Natural killer cell treated with Interleukin-12 subunit alpha and Interleukin-12 subunit beta and Interleukin-15 and Interleukin-18, amount 100 ng/mL, for 72 hours (primary cell): Measurements from ENCODE around the gene CHST13. TPM values are rescaled to one million over a fixed set of nuclear protein-coding genes. Genes with fewer than 3 reads are reported as not detected.

Experiments
- ATAC-seq, 2 donors: fragments of 150-1000 bp; cut with Tn5 transposase in 1 of 2; sonication (Bioruptor Pico), chemical (Tn5 transposase) in 1 of 2; 2 replicates each; pipeline ENCODE4 v1.10.0; 2021
- DNase-seq: peaks from one replicate; pipeline ENCODE4 v3.0.0; 2022; ENCODE audit warnings: low spot score
- H3K27ac Mint-ChIP-seq, 2 donors: 1 replicate in 1 of 2; 2 replicates in 1 of 2; pipeline ENCODE4 v1.8.0; 2022; ENCODE audit warnings: mixed read lengths in 2 of 2, mild to moderate bottlenecking in 1 of 2, moderate library complexity in 1 of 2
- H3K27me3 Mint-ChIP-seq, 2 donors: 1 replicate in 1 of 2; 2 replicates in 1 of 2; pipeline ENCODE4 v1.8.0; 2022; ENCODE audit warnings: mixed read lengths in 2 of 2
- H3K36me3 Mint-ChIP-seq: one replicate; pipeline ENCODE4 v1.8.0; 2022; ENCODE audit warnings: mixed read lengths
- H3K4me1 Mint-ChIP-seq, 2 donors: 1 replicate in 1 of 2; 2 replicates in 1 of 2; pipeline ENCODE4 v1.8.0; 2022; ENCODE audit warnings: low read depth in 2 of 2, mixed read lengths in 2 of 2, mild to moderate bottlenecking in 1 of 2
- H3K4me3 Mint-ChIP-seq: one replicate; pipeline ENCODE4 v1.8.0; 2022; ENCODE audit warnings: mixed read lengths
- H3K9me3 Mint-ChIP-seq: 2 replicates; pipeline ENCODE4 v1.8.0; 2022; ENCODE audit warnings: mixed read lengths
- total RNA-seq, 2 donors: library from RNA; stranded (reverse); gene quantifications; one replicate each; pipeline ENCODE4 v1.2.3, GENCODE V29; 2022

CHST13 gene, protein sequence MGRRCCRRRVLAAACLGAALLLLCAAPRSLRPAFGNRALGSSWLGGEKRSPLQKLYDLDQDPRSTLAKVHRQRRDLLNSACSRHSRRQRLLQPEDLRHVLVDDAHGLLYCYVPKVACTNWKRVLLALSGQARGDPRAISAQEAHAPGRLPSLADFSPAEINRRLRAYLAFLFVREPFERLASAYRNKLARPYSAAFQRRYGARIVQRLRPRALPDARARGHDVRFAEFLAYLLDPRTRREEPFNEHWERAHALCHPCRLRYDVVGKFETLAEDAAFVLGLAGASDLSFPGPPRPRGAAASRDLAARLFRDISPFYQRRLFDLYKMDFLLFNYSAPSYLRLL
- under 1 TPM in 1 of 2 donors, not detected in 1; 0.98 TPM for total RNA-seq

GRCh38 chr3:126523745-126524428 is at the start of gene CHST13:
Gene CHST13 (plus strand): TSS chr3:126524155. CDS start chr3:126524333, 178 bp downstream.
- H3K27ac Mint-ChIP-seq, result no peak within 1 kb of the TSS
- H3K4me3 Mint-ChIP-seq, result no peak within 1 kb of the TSS
- ATAC-seq (peak; percentile 72 to 82), DNase-seq (no peak)
- H3K27me3 Mint-ChIP-seq, result peaks cover 9 to 14% of the 10 kb centered on the region in 2 donors
- H3K36me3 Mint-ChIP-seq, result no peaks in the 10 kb centered on the region
- peaks cover 9 to 14% of the 10 kb centered on the region in 2 donors for H3K4me1 Mint-ChIP-seq
- no peaks in the 10 kb centered on the region for H3K9me3 Mint-ChIP-seq

GRCh38 chr3:126474498-126475412 is 49.2 kb upstream of the CHST13 start:
- Mint-ChIP-seq H3K36me3 (peaks cover 2% of the 10 kb centered on the region), H3K9me3 (no peaks in the 10 kb centered on the region), H3K4me3 (peak overlapping the region; percentile 70), H3K27me3 (no peaks in the 10 kb centered on the region), H3K27ac (peak overlapping the region; percentile 59 to 68), H3K4me1 (peaks cover 42 to 46% of the 10 kb centered on the region in 2 donors)
- ATAC-seq (peak in 1 of 2 donors; percentile 0), DNase-seq (peak; percentile 49)

DNA sequence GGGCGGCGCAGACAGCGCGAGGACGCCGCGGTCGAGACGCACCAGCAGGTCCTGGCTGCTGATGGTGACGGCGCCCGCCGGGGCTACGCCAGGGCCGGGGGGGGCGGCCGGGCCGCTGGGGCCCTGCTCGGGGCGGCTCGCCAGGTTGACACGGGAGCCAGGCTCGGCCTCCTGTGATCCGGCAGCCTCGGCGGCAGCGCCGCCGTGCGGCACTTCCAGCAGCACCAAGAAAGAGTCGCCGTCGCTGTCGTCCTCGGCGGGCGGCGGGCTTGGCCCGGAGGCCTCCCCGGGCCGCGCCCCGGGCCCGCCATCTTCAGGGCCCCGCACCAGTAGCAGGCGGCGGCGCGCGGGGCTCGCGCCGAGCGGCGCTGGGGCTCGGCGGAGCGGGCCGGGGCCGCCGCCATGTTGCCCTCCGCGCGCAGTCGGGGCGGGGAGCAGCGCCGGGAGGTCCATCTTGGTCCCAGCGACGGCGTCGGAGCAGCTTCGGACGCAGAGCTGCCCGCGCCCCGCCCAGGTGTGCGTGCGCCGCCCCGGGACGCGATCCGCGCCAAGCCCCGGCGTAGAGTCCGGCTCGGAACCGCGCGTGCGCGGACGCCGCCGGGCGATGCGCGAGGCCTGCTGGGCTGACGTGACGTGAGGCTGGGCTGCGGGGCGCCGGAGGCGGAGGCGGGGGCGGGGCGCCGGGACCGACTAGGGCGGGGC is 48.4 kb upstream of the CHST13 start, which contains the start of gene ZXDC:
Gene ZXDC (minus strand): TSS at position 479 of the 702 bp plus-strand sequence. CDS start 26 bp downstream, at position 453.
- Mint-ChIP-seq H3K27ac (peak within 1 kb of the TSS; percentile 64 to 73), H3K9me3 (no peaks in the 10 kb centered on the region), H3K36me3 (no peaks in the 10 kb centered on the region), H3K27me3 (no peaks in the 10 kb centered on the region), H3K4me3 (peak within 1 kb of the TSS; percentile 93), H3K4me1 (peaks cover 37 to 42% of the 10 kb centered on the region in 2 donors)
- ATAC-seq (peak; percentile 92 to 95), DNase-seq (peak; percentile 97)

DNA sequence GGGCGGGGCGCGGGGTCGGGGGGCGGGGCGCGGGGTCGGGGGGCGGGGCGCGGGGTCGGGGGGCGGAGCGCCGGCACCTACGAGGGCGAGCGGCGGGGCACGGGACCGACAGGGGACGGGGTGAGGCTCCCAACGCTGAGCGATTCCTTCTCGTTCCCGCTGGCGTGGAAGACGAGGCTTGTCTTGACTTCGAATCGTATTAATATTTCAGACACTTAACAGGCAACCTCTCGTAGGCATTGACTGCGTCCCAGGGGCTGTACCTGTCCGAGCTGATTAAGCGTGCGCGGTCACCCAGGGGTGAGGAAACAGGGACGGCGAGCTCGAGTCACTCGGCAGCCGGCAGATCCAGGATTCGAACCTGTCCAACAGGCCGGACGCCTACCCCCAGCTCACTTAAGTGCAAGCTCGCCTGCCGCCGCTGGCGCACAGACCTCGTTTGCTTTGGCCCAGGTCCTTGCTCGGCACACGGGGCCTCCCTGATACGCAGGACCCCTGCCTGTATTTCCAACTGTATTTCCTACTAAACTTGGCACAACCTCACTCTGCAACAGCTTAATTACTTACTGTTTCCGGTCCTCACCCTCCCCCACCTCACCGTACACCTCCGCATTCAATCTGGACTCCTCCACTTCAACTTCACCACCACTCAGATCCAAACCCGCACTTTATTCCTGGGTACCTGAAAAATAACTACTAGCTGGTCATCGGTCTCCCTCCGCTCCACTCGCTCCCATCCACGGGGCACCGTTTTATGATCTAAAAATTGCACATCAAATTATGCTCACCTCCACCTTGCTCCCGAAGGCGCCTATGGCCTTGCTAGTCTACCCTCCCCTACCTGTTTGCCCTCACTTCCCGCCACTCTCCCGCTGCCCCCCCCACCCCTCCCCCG is 47.5 kb upstream of the CHST13 start:
- Mint-ChIP-seq H3K27me3 (no peaks in the 10 kb centered on the region), H3K9me3 (no peaks in the 10 kb centered on the region), H3K36me3 (no peaks in the 10 kb centered on the region), H3K27ac (peak overlapping the region; percentile 64 to 73), H3K4me1 (peaks cover 34% of the 10 kb centered on the region in 2 donors), H3K4me3 (peak overlapping the region; percentile 93)
- DNase-seq, result peak; percentile 70
- ATAC-seq, result peak in 1 of 2 donors; percentile 54

- DNase-seq (peak; percentile 6), ATAC-seq (no peak)
- H3K4me3 Mint-ChIP-seq, result peak overlapping the region; percentile 93
- no peaks in the 10 kb centered on the region for H3K9me3 Mint-ChIP-seq
- H3K4me1 Mint-ChIP-seq, result peaks cover 33 to 34% of the 10 kb centered on the region in 2 donors
- no peaks in the 10 kb centered on the region for H3K36me3 Mint-ChIP-seq
- H3K27me3 Mint-ChIP-seq, result no peaks in the 10 kb centered on the region
- peak overlapping the region; percentile 64 to 73 for H3K27ac Mint-ChIP-seq
These were observed 46.9 kb upstream of the CHST13 start for GRCh38 chr3:126477061-126477380.

- Mint-ChIP-seq H3K27me3 (no peaks in the 10 kb centered on the region), H3K27ac (no peak overlapping the region), H3K4me1 (peaks cover 16 to 17% of the 10 kb centered on the region in 2 donors), H3K4me3 (no peak overlapping the region), H3K36me3 (no peaks in the 10 kb centered on the region), H3K9me3 (no peaks in the 10 kb centered on the region)
- DNase-seq, result peak; percentile 57
- no peak for ATAC-seq
These were observed 45.2 kb upstream of the CHST13 start for GRCh38 chr3:126478581-126479310.

GRCh38 chr3:126479642-126480041 is 44.3 kb upstream of the CHST13 start:
- H3K4me1 Mint-ChIP-seq, result peaks cover 10 to 11% of the 10 kb centered on the region in 2 donors
- ATAC-seq, result no peak
- no peaks in the 10 kb centered on the region for H3K9me3 Mint-ChIP-seq
- H3K27ac Mint-ChIP-seq, result no peak overlapping the region
- no peak overlapping the region for H3K4me3 Mint-ChIP-seq
- no peaks in the 10 kb centered on the region for H3K27me3 Mint-ChIP-seq
- H3K36me3 Mint-ChIP-seq, result no peaks in the 10 kb centered on the region
- no peak for DNase-seq

- ATAC-seq (no peak), DNase-seq (no peak)
- Mint-ChIP-seq H3K4me3 (no peak overlapping the region), H3K36me3 (no peaks in the 10 kb centered on the region), H3K27me3 (no peaks in the 10 kb centered on the region), H3K9me3 (no peaks in the 10 kb centered on the region), H3K27ac (no peak overlapping the region), H3K4me1 (peaks cover 9 to 10% of the 10 kb centered on the region in 2 donors)
These were observed 43.7 kb upstream of the CHST13 start for GRCh38 chr3:126480206-126480605.

DNA sequence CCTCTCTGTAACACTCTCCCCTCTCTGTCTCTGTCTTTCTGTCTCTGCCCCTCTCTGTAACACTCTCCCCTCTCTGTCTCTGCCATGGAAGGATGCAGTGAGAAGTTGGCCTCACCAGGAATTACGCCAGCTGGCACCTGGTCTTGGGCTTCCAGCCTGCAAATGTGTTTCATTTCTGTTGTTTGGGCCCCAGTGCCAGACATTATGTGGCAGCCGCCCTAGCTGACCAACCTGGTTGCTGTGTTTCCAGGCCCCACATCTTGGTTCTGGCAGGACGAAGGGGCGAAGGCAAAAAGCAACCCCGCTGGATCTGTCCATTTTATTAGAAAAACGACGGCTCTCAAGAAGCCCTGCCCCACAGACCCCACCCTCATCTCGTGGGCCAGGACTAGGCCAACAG is 43.1 kb upstream of the CHST13 start:
- no peak for ATAC-seq
- H3K36me3 Mint-ChIP-seq, result no peaks in the 10 kb centered on the region

DNA sequence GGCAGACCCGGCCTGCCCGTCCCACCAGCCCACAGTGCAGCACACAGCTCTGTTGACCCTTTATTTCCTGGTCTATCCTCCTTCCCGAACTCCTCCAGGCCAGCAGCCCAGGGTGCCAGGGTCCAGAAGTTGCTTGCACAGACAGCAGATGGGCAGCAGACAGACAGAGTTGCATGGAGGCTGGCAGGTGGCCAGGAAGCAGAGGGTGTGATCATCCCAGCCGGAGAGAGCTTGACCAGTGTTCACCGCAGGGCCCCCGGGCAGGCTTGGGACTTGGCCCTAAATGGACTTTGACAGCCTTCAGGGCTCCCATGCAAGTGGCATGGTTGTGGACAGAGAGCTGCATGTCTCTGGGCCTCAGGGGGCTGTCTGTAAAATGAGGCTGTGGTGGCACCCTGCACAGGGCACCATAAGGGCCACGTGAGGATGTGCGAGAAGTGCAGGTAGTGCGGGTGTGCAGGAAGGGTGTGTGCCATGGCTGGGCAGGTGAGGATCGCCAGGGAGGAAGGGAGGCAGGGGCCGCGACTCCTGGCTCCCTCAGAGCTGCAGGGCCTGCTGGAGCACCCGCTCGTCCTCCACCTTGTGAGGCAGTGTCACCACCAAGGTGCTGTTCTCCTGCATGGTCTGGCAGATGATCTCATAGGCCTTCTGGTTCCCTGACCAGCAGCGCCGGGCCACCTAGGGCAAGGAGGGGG is 42.0 kb upstream of the CHST13 start:
- DNase-seq (no peak), ATAC-seq (no peak)
- no peaks in the 10 kb centered on the region for H3K9me3 Mint-ChIP-seq
- no peak overlapping the region for H3K27ac Mint-ChIP-seq
- H3K4me1 Mint-ChIP-seq, result peaks cover 8 to 11% of the 10 kb centered on the region in 2 donors
- H3K36me3 Mint-ChIP-seq, result no peaks in the 10 kb centered on the region
- H3K4me3 Mint-ChIP-seq, result no peak overlapping the region
- H3K27me3 Mint-ChIP-seq, result no peaks in the 10 kb centered on the region

More for the DNA sequence above, 43.1 kb upstream of the CHST13 start:
- no peak overlapping the region for H3K27ac Mint-ChIP-seq
- no peak overlapping the region for H3K4me3 Mint-ChIP-seq
- no peaks in the 10 kb centered on the region for H3K27me3 Mint-ChIP-seq
- no peak for DNase-seq
- peaks cover 9 to 10% of the 10 kb centered on the region in 2 donors for H3K4me1 Mint-ChIP-seq
- no peaks in the 10 kb centered on the region for H3K9me3 Mint-ChIP-seq

- no peaks in the 10 kb centered on the region for H3K36me3 Mint-ChIP-seq
- H3K9me3 Mint-ChIP-seq, result no peaks in the 10 kb centered on the region
- ATAC-seq (no peak), DNase-seq (no peak)
- H3K27ac Mint-ChIP-seq, result no peak overlapping the region
- H3K4me3 Mint-ChIP-seq, result no peak overlapping the region
- H3K27me3 Mint-ChIP-seq, result no peaks in the 10 kb centered on the region
- peaks cover 7% of the 10 kb centered on the region in 2 donors for H3K4me1 Mint-ChIP-seq
These were observed 41.3 kb upstream of the CHST13 start for GRCh38 chr3:126482503-126483255.
